Stomach (tissue), 9 donors: ENCODE data around the gene RASSF4. TPM values are rescaled to one million over a fixed set of nuclear protein-coding genes. Genes with fewer than 3 reads are reported as not detected.

ENCODE experiments used
- DNase-seq, 2 donors: peaks; one replicate each; pipeline versions ENCODE4 v3.0.0 to v3.0.0-alpha.2; 2013 to 2019
- H3K27ac ChIP-seq, 5 donors: fragments of 200-600 bp in 4 of 5; sonication (generic) in 4 of 5; one replicate each; pipeline ENCODE4 v1.5.1; 2013 to 2019; ENCODE audit warnings: mild to moderate bottlenecking in 1 of 5, moderate library complexity in 1 of 5
- H3K27me3 ChIP-seq, 3 donors: fragments of 200-600 bp; sonication (generic); one replicate each; pipeline ENCODE4 v1.5.1; 2017 to 2019; ENCODE audit warnings: mixed run types in 1 of 3
- H3K36me3 ChIP-seq, 4 donors: fragments of 200-600 bp; sonication (generic); 1 replicate in 3 of 4; 2 replicates in 1 of 4; pipeline ENCODE4 v1.5.1; 2016 to 2019
- H3K4me1 ChIP-seq, 4 donors: fragments of 200-600 bp; sonication (generic); one replicate each; pipeline ENCODE4 v1.5.1; 2016 to 2019
- H3K4me3 ChIP-seq, 4 donors: fragments of 200-600 bp; sonication (generic) in 3 of 4; one replicate each; pipeline ENCODE4 v1.5.1; 2016 to 2019; ENCODE audit warnings: mild to moderate bottlenecking in 1 of 4
- H3K9me3 ChIP-seq, 4 donors: fragments of 200-600 bp; sonication (generic); one replicate each; pipeline ENCODE4 v1.5.1; 2016 to 2019
- CTCF ChIP-seq, 7 experiments: fragments of 450-650 bp in 4 of 7; fragments of 200-600 bp in 3 of 7; sonication (generic) in 3 of 7; IDR thresholded peaks; one replicate each; pipeline ENCODE4 v1.5.1; 2016 to 2019; ENCODE audit warnings: antibody characterized with exemption in 7 of 7, control low read depth in 2 of 7, mild to moderate bottlenecking in 1 of 7
- EP300 ChIP-seq: sonication (generic); formaldehyde crosslinking; IDR thresholded peaks from one replicate; pipeline ENCODE4 v1.6.1; 2017; ENCODE audit warnings: antibody characterized with exemption
- POLR2A ChIP-seq, 4 donors: fragments of 450-650 bp; IDR thresholded peaks; one replicate each; pipeline ENCODE4 v1.6.1; 2016; ENCODE audit warnings: antibody characterized with exemption in 4 of 4, control low read depth in 2 of 4, mild to moderate bottlenecking in 1 of 4, moderate library complexity in 1 of 4
- POLR2AphosphoS5 ChIP-seq, 3 donors: sonication (generic); formaldehyde crosslinking; IDR thresholded peaks; one replicate each; pipeline ENCODE4 v1.6.1; 2016; ENCODE audit warnings: antibody characterized with exemption in 3 of 3
- WGBS, 5 donors: extraction: QIAGEN DNeasy Blood & Tissue Kit in 3 of 5; methylation state at CpG; one replicate each; pipeline versions ENCODE4 v1.1.5 to v1.1.7; 2013 to 2018; 5-methylcytosine and 5-hydroxymethylcytosine counted together
- intact Hi-C: fragments of 100-400 bp; cut with DNase I; formaldehyde crosslinking; loops from one replicate; pipeline ENCODE4 v1.15.1; 2023; ENCODE audit warnings: low total_unique reads
- polyA plus RNA-seq, 3 donors: library from polyadenylated mRNA; stranded (reverse); fragments of 200-250 nt; gene quantifications; one replicate each; pipeline ENCODE4 v1.2.3, GENCODE V29; 2013
- total RNA-seq, 5 donors: library from RNA; depleted of rRNA; stranded (reverse); fragments of >200 nt; gene quantifications; one replicate each; pipeline versions ENCODE4 v1.1.0 to v1.2.3, GENCODE V29; 2014 to 2016
- donor health status: healthy with polysubstance abuse.
- donor health status: Bipolar disorder and iron deficiency.
- donor health status: healthy.

The RASSF4 gene
- total and polyA plus RNA-seq, 8 donors: 7.8 to 74.5 (median 14.6) TPM

- TF ChIP-seq CTCF (IDR thresholded peaks at IDR 0.05) (no peak), EP300 (no peak), POLR2A (IDR thresholded peaks at IDR 0.05) (no peak), POLR2AphosphoS5 (IDR thresholded peaks at IDR 0.05) (no peak)
- H3K36me3 ChIP-seq: peaks cover 0 to 51% (median 34%) of the 10 kb centered on the region in 4 donors
Observed at GRCh38 chr10:44992070-44992731, 32.6 kb downstream of the RASSF4 start.

GRCh38 chr10:44992732-44993225, 33.2 kb downstream of the RASSF4 start:
- peak overlapping the region in 3 of 5 donors; percentile 87 to 96 (median 95) for H3K27ac ChIP-seq
- H3K9me3 ChIP-seq: no peaks in the 10 kb centered on the region
- TF ChIP-seq EP300 (no peak), POLR2AphosphoS5 (IDR thresholded peaks at IDR 0.05) (no peak), POLR2A (IDR thresholded peaks at IDR 0.05) (no peak), CTCF (IDR thresholded peaks at IDR 0.05) (no peak)
- no peak overlapping the region for H3K4me3 ChIP-seq
- peaks cover 0 to 48% (median 30%) of the 10 kb centered on the region in 4 donors for H3K36me3 ChIP-seq
- no peaks in the 10 kb centered on the region for H3K27me3 ChIP-seq
- intact Hi-C loops: no loop called here
- WGBS, 5 donors: 92 to 98% (median 97%) methylated on average over 7 to 8 of the region's 8 CpGs
- H3K4me1 ChIP-seq: peaks cover 35 to 71% (median 66%) of the 10 kb centered on the region in 4 donors
- DNase-seq: no peak

More at GRCh38 chr10:44992070-44992731, 32.6 kb downstream of the RASSF4 start:
- intact Hi-C loops: no loop called here
- peak overlapping the region in 2 of 5 donors; percentile 59 to 96 for H3K27ac ChIP-seq
- H3K9me3 ChIP-seq: no peaks in the 10 kb centered on the region
- H3K4me3 ChIP-seq: no peak overlapping the region
- peak in 1 of 2 donors; percentile 83 for DNase-seq
- no peaks in the 10 kb centered on the region for H3K27me3 ChIP-seq
- peaks cover 31 to 65% (median 60%) of the 10 kb centered on the region in 4 donors for H3K4me1 ChIP-seq
- 44 to 79% (median 68%) methylated on average over 5 to 11 of the region's 11 CpGs for WGBS, 5 donors

GRCh38 chr10:44993226-44993921, 33.8 kb downstream of the RASSF4 start:
- Histone ChIP-seq H3K9me3 (no peaks in the 10 kb centered on the region), H3K27ac (peak overlapping the region in 3 of 5 donors; percentile 87 to 96 (median 95)), H3K27me3 (no peaks in the 10 kb centered on the region), H3K4me3 (no peak overlapping the region), H3K4me1 (peaks cover 35 to 74% (median 69%) of the 10 kb centered on the region in 4 donors), H3K36me3 (peaks cover 0 to 44% (median 28%) of the 10 kb centered on the region in 4 donors)
- DNase-seq: no peak
- intact Hi-C loops: no loop called here
- WGBS, 5 donors: 88 to 96% (median 92%) methylated on average over 4 to 14 of the region's 14 CpGs
- TF ChIP-seq POLR2A (IDR thresholded peaks at IDR 0.05) (no peak), EP300 (no peak), POLR2AphosphoS5 (IDR thresholded peaks at IDR 0.05) (no peak)

- no peak overlapping the region for H3K4me3 ChIP-seq
Observed at GRCh38 chr10:44993922-44994751, 34.5 kb downstream of the RASSF4 start.

More at GRCh38 chr10:44993922-44994751, 34.5 kb downstream of the RASSF4 start:
- DNase-seq: no peak
- intact Hi-C loops: no loop called here
- peak overlapping the region in 4 of 5 donors; percentile 84 to 96 (median 91) for H3K27ac ChIP-seq
- no peak for TF ChIP-seq CTCF (IDR thresholded peaks at IDR 0.05)
- peaks cover 0 to 36% (median 24%) of the 10 kb centered on the region in 4 donors for H3K36me3 ChIP-seq
- 83 to 89% (median 89%) methylated on average over 11 of the region's 11 CpGs for WGBS, 5 donors
- no peaks in the 10 kb centered on the region for H3K9me3 ChIP-seq
- H3K4me1 ChIP-seq: peaks cover 35 to 75% (median 71%) of the 10 kb centered on the region in 4 donors
- H3K27me3 ChIP-seq: no peaks in the 10 kb centered on the region
